ENCODE measurements around the gene SPHKAP.
"Not testable (repeated sequence)": the region's sequence is repeated elsewhere in the genome, so short reads cannot be mapped to it uniquely, and the experiment has no call there.

Gene SPHKAP

DNA sequence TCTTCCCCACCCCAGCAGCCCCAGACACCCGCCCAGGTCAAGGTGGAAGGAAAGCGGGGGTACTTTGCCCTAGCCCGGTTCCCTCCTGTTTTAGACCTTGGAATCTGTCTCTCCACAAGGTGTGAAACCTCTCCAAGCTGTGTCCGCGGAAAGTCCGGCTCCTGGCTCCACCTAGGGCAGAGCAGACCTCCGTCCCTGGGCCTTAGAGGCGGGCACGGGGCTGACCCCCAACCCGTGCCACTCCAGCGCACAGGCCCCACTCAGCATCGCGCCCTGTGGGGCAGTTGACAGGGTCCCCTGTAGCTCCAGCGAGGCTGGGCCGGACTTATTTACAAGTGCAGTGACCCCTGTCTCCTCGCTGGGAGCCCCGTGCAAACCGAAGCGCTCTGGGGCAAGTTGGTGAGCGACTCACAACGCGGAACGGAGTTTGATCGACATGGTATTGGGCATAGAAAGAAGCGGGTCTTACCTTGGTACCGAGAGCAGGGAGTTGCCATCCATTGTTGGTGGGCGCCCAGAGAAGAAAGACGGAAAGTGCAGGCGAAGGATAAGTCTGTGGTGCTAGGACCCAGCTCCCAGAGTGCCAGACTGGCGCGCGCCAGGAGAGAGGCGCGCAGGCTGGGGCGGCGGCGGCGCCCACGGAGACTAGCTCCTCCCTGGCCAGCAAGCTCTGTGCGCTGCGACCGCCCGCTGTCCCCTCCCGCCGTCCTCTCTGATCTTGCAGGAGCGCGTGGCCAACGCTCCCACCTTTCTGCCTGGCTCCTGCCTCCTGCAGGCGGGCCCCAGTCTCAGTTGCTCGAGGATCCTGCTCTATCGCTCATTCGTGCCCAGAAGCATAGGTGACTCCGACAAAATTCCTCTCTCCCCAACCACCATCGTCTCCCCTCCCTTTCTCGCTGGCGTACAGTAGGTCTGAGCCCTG is at the start of gene SPHKAP:
Gene SPHKAP (minus strand): TSS at position 590 of the 922 bp plus-strand sequence. CDS start 89 bp downstream, at position 501.
- in situ Hi-C loops (cut with HindIII; ENCODE audit: low pct_unique_long_range_greater_than_20kb, low sequenced_read_pairs) = no loop called here
- DNase-seq (ENCODE audit: low read depth in 1 of 2, low spot score in 1 of 2) = no peak
- TF ChIP-seq JUND (IDR thresholded peaks at IDR 0.05; ENCODE audit: low read depth) = no peak

- in situ Hi-C loops (cut with HindIII; ENCODE audit: low pct_unique_long_range_greater_than_20kb, low sequenced_read_pairs) = no loop called here
- no peak for TF ChIP-seq JUND (IDR thresholded peaks at IDR 0.05; ENCODE audit: low read depth)
- DNase-seq (ENCODE audit: low read depth in 1 of 2, low spot score in 1 of 2) = peak in 1 of 2 experiments; percentile 72
These were observed 46.0 kb upstream of the SPHKAP start for GRCh38 chr2:228227466-228227865.

GRCh38 chr2:228224410-228224809 is 42.9 kb upstream of the SPHKAP start:
- no peak for TF ChIP-seq JUND (IDR thresholded peaks at IDR 0.05; ENCODE audit: low read depth)
- DNase-seq (ENCODE audit: low read depth in 1 of 2, low spot score in 1 of 2) = no peak
- in situ Hi-C loops (cut with HindIII; ENCODE audit: low pct_unique_long_range_greater_than_20kb, low sequenced_read_pairs) = no loop called here

DNA sequence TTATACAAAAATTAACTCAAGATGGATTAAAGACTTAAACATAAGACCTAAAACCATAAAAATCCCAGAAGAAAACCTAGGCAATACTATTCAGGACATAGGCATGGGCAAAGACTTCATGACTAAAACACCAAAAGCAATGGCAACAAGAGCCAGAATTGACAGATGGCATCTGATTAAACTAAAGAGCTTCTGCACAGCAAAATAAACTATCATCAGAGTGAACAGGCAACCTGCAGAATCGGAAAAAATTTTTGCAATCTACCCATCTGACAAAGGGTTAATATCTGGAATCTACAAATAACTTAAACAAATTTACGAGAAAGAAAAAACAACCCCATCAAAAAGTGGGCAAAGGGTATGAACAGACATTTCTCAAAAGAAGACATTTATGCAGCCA is 37.1 kb upstream of the SPHKAP start:
- in situ Hi-C loops (cut with HindIII; ENCODE audit: low pct_unique_long_range_greater_than_20kb, low sequenced_read_pairs) = not testable (repeated sequence)

DNA sequence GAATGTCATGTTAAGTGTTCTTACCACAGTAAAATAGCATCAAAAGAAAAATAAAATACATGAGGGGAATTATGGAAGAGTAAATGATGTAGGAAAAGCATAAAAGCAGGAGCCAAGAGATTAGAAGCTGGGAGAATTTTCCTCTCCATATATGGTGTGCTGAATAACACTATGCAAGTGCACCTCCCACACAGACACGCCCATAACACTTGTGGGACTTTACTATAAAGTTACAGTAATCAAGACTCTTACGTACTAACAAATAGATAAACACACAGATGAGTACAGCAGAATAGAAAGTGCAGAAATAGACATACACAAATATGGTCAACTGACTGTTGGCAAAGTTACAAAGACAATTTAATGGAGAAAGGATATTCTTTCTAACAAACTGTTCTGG is 16.0 kb upstream of the SPHKAP start:
- no peak for TF ChIP-seq JUND (IDR thresholded peaks at IDR 0.05; ENCODE audit: low read depth)
- in situ Hi-C loops (cut with HindIII; ENCODE audit: low pct_unique_long_range_greater_than_20kb, low sequenced_read_pairs) = no loop called here
- no peak for DNase-seq (ENCODE audit: low read depth in 1 of 2, low spot score in 1 of 2)

More for the DNA sequence above, 37.1 kb upstream of the SPHKAP start:
- DNase-seq (ENCODE audit: low read depth in 1 of 2, low spot score in 1 of 2) = not testable (repeated sequence)

- in situ Hi-C loops (cut with HindIII; ENCODE audit: low pct_unique_long_range_greater_than_20kb, low sequenced_read_pairs) = no loop called here
- DNase-seq (ENCODE audit: low read depth in 1 of 2, low spot score in 1 of 2) = peak in 1 of 2 experiments; percentile 24
- TF ChIP-seq JUND (IDR thresholded peaks at IDR 0.05; ENCODE audit: low read depth) = no peak
These were observed 1.0 kb downstream of the SPHKAP start for GRCh38 chr2:228180181-228181097.

DNA sequence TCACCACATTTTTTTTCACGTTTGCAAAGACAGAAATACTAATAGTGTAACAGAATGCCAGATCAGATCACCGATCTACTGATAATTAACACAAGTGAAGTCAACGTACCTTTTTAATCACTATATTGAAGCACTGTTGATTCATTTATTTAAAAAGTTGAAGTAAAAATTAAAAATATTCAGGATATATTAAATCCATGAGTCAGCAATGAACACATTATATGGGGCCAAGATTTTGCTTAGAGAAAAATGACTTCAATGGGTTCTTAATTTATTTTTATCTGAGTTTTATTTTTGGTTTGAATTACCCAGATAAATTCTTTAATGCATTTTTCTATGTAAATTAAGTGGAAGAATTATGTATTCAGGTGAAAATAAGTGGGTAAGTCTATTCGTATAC is 14.2 kb downstream of the SPHKAP start:
- in situ Hi-C loops (cut with HindIII; ENCODE audit: low pct_unique_long_range_greater_than_20kb, low sequenced_read_pairs) = no loop called here
- TF ChIP-seq JUND (IDR thresholded peaks at IDR 0.05; ENCODE audit: low read depth) = no peak
- no peak for DNase-seq (ENCODE audit: low read depth in 1 of 2, low spot score in 1 of 2)

GRCh38 chr2:228164718-228165117 is 16.8 kb downstream of the SPHKAP start:
- in situ Hi-C loops (cut with HindIII; ENCODE audit: low pct_unique_long_range_greater_than_20kb, low sequenced_read_pairs) = no loop called here
- no peak for DNase-seq (ENCODE audit: low read depth in 1 of 2, low spot score in 1 of 2)
- TF ChIP-seq JUND (IDR thresholded peaks at IDR 0.05; ENCODE audit: low read depth) = no peak

- in situ Hi-C loops (cut with HindIII; ENCODE audit: low pct_unique_long_range_greater_than_20kb, low sequenced_read_pairs) = no loop called here
- DNase-seq (ENCODE audit: low read depth in 1 of 2, low spot score in 1 of 2) = no peak
- no peak for TF ChIP-seq JUND (IDR thresholded peaks at IDR 0.05; ENCODE audit: low read depth)
These were observed 23.6 kb downstream of the SPHKAP start for GRCh38 chr2:228157841-228158240.

DNA sequence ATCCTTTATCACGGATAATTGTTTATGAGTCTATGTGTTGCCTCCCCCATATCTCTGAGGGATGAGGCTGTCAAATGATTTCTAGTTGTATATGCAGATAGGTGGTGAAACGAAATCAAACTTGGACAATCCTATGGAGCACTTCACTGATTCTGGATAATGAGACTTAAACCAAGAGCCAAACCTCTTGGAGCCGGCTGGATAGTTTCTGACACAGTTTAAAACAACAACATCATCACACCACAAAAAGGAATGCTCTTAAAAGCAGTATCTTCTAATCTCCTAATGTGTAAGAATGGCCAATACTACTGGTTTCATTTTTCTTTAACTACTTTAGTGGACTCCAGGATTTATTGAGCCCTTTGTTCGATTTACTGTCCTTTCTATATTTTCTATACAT is 36.5 kb downstream of the SPHKAP start:
- TF ChIP-seq JUND (IDR thresholded peaks at IDR 0.05; ENCODE audit: low read depth) = no peak
- in situ Hi-C loops (cut with HindIII; ENCODE audit: low pct_unique_long_range_greater_than_20kb, low sequenced_read_pairs) = no loop called here

GRCh38 chr2:228140934-228141528 is 40.5 kb downstream of the SPHKAP start:
- no peak for TF ChIP-seq JUND (IDR thresholded peaks at IDR 0.05; ENCODE audit: low read depth)
- in situ Hi-C loops (cut with HindIII; ENCODE audit: low pct_unique_long_range_greater_than_20kb, low sequenced_read_pairs) = no loop called here

More for the DNA sequence above, 36.5 kb downstream of the SPHKAP start:
- DNase-seq (ENCODE audit: low read depth in 1 of 2, low spot score in 1 of 2) = no peak

GRCh38 chr2:228136027-228136426 is 45.5 kb downstream of the SPHKAP start:
- no peak for TF ChIP-seq JUND (IDR thresholded peaks at IDR 0.05; ENCODE audit: low read depth)
- DNase-seq (ENCODE audit: low read depth in 1 of 2, low spot score in 1 of 2) = no peak
- in situ Hi-C loops (cut with HindIII; ENCODE audit: low pct_unique_long_range_greater_than_20kb, low sequenced_read_pairs) = no loop called here

More at GRCh38 chr2:228140934-228141528, 40.5 kb downstream of the SPHKAP start:
- DNase-seq (ENCODE audit: low read depth in 1 of 2, low spot score in 1 of 2) = no peak
